Renal pelvis (tissue), 4 donors: ENCODE results near the gene DDX54. TPM values are rescaled to one million over a fixed set of nuclear protein-coding genes. Genes with fewer than 3 reads are reported as not detected.
"Not testable (repeated sequence)": the region's sequence is repeated elsewhere in the genome, so short reads cannot be mapped to it uniquely, and the experiment has no call there.

Source experiments
- DNase-seq: peaks from one replicate; pipeline ENCODE4 v3.0.0-alpha.2; 2013
- polyA plus RNA-seq, 3 donors: library from polyadenylated mRNA; unstranded; fragments of 120-200 nt; gene quantifications; one replicate each; pipeline ENCODE4 v1.2.1, GENCODE V29; 2013; ENCODE audit not compliant: insufficient read length in 3 of 3

DDX54 gene
- polyA plus RNA-seq, 3 donors, result 71.7 to 106 (median 97.1) TPM

GRCh38 chr12:113222730-113223531 lies 37.7 kb upstream of the DDX54 start:
- no peak for DNase-seq

- no peak for DNase-seq
These were observed 36.9 kb upstream of the DDX54 start for GRCh38 chr12:113221997-113222729.

GRCh38 chr12:113221181-113221996 lies 36.1 kb upstream of the DDX54 start, which contains the start of gene TPCN1:
TSS of gene TPCN1 (plus strand) at chr12:113221464. CDS start at chr12:113226853, 5,389 bp downstream.
- peak; percentile 100 for DNase-seq

GRCh38 chr12:113220593-113221180 lies 35.4 kb upstream of the DDX54 start:
- DNase-seq, result no peak

DNA sequence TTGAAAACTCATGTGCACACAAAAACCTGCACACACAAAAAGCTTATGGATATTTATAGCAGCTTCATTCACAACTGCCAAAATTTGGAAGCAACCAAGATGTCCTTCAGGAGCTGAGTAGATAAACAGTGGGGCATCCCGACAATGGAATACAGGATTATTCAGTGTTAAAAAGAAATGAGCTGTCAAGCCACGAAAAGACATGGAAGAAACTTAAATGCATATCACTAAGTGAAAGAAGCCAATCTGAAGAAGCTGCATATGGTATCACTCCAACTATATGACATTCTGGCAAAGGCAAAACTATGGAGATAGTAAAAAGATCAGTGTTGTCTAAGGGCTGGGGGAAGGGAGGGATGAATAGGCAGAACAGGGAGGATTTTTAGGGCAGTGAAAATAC lies 30.7 kb upstream of the DDX54 start:
- DNase-seq, result no peak

DNA sequence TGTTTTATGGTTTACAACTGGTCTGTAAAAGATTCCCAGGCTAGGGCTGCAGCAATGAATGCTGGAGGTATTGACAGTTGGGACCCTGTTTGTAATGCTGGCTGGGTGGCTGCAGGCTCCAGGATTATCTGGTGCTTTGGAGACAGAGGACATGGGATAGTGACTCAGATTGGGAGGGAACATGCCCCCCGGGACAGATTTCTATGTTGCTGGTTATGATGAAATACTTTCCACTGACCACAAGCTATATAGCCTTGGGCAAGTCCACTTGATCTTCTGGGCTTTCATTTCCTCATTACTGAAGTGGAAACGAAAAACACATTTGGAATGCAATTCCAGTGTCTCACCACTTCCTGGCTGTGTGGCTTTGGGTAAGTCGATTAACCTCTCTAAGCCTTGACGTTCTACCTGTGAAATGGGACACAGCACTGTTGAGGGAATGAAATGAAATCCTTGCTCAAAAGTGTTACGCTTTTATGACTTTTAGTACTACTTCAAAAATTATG lies 29.7 kb upstream of the DDX54 start:
- no peak for DNase-seq

- DNase-seq, result no peak
These were observed 25.9 kb upstream of the DDX54 start for GRCh38 chr12:113211160-113211559.

GRCh38 chr12:113208041-113208934 lies 23.0 kb upstream of the DDX54 start:
- DNase-seq, result no peak

- no peak for DNase-seq
These were observed 22.3 kb upstream of the DDX54 start for GRCh38 chr12:113207613-113208040.

DNA sequence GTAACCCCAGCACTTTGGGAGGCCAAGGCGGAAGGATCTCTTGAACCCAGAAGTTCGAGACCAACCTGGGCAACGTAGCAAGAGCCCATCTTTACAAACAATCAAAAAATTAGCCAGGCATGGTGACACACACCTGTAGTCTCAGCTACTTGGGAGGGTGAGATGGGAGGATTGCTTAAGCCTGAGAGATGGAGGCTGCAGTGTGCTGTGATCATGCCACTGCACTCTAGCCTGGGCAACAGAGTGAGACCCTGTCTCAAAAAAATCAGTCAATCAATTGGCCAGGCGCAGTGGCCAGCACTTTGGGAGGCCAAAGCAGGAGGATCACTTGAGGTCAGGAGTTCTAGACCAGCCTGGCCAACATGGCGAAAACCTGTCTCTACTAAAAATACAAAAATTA lies 21.5 kb upstream of the DDX54 start:
- DNase-seq, result not testable (repeated sequence)

- DNase-seq, result no peak
These were observed 19.5 kb upstream of the DDX54 start for GRCh38 chr12:113204804-113205203.

GRCh38 chr12:113203852-113204760 lies 18.8 kb upstream of the DDX54 start:
- DNase-seq, result no peak

DNA sequence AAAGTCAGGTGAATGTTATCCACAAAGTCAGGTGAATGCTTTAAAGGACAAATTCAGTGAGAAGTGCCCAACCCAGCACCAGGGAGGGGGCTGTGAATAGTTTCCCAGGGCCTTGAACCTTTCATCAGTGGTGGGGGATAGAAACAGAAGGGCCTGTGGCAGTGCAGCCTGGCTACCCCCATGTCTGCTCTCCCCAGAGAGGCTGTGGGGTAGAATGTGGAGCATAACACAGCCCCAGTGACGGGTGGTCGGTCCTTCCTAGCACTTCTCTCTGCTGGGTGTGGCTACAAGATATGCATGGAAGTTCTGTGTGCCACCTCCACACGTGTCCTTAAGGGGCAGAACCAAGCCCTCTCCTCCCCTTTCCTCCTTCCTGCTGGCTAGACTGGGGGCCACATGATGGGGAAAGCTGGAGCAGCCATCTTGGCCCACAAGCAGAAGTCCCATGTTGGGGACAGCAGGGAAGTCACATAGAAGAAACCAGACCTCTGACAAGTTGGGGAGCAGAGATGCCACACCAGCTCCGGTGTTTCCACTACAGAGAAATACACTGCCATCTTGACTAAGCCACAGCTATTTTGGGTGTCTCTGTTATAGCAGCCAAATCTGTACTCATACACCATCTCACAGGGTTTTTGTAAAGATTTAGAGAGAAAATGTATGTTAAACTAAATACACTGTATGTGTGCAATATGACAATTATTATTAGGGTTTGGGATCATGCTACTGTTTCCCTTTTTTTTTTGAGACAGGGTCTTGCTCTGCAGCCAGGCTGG lies 17.2 kb upstream of the DDX54 start:
- DNase-seq, result no peak

GRCh38 chr12:113201187-113202177 lies 16.2 kb upstream of the DDX54 start:
- DNase-seq, result no peak

GRCh38 chr12:113200021-113200797 lies 14.9 kb upstream of the DDX54 start:
- DNase-seq, result no peak

GRCh38 chr12:113198296-113198695 lies 13.0 kb upstream of the DDX54 start:
- DNase-seq, result no peak
